ENCODE results near the gene C16orf89.

C16orf89 gene

DNA sequence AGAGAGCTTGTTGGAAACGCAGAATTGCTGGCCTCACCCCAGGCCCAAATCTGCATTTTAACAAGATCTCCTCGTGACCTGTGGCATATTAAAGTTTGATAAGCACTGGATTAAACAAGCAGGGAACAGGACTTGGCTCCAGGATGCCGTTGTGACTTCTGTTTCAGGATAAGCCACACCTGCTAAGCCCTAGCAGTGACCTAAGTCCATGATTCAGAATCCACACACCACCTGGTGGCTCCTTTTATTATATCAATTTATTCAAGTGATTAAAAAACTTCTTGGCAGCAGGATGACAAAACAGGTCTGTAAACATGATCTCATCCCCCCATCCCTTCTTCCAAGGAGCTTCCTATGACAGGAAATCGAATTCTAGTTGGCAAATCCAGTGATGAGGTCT lies 41.1 kb downstream of the C16orf89 start:
- TF ChIP-seq, protein P1, sequence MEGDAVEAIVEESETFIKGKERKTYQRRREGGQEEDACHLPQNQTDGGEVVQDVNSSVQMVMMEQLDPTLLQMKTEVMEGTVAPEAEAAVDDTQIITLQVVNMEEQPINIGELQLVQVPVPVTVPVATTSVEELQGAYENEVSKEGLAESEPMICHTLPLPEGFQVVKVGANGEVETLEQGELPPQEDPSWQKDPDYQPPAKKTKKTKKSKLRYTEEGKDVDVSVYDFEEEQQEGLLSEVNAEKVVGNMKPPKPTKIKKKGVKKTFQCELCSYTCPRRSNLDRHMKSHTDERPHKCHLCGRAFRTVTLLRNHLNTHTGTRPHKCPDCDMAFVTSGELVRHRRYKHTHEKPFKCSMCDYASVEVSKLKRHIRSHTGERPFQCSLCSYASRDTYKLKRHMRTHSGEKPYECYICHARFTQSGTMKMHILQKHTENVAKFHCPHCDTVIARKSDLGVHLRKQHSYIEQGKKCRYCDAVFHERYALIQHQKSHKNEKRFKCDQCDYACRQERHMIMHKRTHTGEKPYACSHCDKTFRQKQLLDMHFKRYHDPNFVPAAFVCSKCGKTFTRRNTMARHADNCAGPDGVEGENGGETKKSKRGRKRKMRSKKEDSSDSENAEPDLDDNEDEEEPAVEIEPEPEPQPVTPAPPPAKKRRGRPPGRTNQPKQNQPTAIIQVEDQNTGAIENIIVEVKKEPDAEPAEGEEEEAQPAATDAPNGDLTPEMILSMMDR (conservative IDR thresholded peaks at IDR 0.05) = peak; percentile 55
- peak overlapping the region; percentile 79 for H3K27ac ChIP-seq

DNA sequence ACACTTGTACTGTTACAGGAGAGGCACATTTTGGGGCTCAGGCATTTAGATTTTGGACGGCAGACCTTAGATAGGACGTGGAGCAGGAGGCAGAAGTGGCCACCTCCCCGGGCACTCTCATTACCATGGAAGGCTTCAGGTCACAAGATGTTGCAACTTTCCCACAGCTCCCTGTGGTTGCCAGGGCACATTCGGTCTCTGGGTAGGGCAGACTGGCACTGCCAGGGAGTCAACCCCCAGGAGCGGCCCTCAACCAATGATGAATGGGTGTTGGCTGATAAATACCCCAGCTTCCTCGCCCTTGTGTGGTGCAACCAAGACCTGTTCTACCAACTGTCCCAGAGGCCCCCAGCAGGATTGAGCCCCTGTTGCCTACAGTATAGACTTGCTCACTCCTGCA lies 43.2 kb downstream of the C16orf89 start:
- H3K27ac ChIP-seq = no peak overlapping the region
- TF ChIP-seq, protein P1 (conservative IDR thresholded peaks at IDR 0.05) = no peak

DNA sequence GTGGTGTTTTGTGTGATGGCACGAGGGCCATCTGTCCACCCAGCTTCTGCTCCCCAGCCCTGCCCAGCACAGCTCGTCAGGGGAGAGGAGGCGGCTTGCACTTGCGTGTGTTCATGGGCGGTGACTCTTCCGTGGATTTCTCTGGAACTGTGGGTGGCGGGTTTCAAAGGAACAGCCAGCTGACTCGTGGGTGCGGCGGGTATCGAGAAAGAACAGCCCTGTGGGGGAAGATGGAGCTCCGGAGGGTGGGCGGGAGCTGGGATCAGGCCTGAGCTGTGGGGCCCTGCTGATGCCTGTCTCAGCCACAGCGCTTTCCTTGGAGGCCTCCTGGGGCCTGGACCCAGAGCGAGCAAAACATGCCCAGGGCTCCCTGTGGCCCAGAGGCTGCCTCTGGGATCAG lies 45.2 kb downstream of the C16orf89 start:
- H3K27ac ChIP-seq = no peak overlapping the region
- TF ChIP-seq, protein P1 (conservative IDR thresholded peaks at IDR 0.05) = no peak

DNA sequence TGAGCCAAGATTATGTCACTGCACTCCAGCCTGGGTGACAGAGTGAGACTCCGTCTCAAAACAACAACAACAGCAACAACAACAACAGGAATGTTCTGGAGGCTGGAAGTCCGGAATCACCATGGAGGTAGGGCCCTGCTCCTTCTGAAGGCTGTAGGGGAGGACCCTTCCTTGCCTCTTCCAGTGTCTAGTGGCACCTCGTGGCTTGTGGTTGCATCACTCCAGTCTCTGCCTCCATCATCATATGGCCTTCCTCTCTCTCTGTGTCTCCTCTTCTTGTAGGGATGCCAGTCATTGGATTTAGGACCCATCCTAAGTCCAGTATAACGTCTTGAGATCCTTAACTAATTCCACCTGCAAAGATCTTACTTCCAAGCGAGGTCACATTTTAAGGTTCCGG lies 46.0 kb downstream of the C16orf89 start:
- TF ChIP-seq, protein P1 (conservative IDR thresholded peaks at IDR 0.05) = no peak
- H3K27ac ChIP-seq = no peak overlapping the region

DNA sequence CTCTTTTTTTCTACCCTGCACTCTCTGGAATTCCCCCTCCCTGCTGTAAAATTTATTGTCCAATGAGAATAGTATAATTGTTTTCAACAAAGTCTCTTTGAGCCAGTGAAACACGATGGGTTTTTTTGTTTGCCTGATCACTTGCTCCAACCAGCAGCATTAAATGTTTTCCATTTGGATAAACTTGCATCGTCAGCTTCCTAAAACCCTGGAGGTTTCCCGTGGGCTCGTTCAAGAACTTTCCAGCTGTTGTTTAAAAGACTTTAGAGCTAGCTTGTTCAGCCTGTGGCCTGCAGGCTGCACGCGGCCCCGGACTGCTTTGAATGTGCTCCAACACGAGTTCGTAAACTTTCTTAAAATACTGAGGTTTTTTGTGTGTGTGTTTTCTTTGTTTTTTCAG lies 47.0 kb downstream of the C16orf89 start:
- no peak overlapping the region for H3K27ac ChIP-seq
- TF ChIP-seq, protein P1 (conservative IDR thresholded peaks at IDR 0.05) = no peak

DNA sequence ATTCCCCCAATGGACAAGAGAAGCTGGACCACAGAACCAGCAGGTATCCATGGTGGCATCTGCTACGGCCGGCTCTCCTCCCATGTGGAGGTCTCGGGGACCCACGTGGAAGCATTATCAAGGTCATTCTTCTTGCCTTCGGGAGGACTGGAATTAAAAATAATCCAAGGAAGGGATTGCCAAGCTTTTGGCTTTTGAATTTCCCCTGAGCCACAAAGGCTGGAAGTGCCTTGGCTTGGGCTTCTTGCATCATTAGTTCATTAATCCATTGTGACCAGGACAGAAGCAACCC lies 48.1 kb downstream of the C16orf89 start:
- TF ChIP-seq, protein P1 (conservative IDR thresholded peaks at IDR 0.05) = no peak
- no peak overlapping the region for H3K27ac ChIP-seq

DNA sequence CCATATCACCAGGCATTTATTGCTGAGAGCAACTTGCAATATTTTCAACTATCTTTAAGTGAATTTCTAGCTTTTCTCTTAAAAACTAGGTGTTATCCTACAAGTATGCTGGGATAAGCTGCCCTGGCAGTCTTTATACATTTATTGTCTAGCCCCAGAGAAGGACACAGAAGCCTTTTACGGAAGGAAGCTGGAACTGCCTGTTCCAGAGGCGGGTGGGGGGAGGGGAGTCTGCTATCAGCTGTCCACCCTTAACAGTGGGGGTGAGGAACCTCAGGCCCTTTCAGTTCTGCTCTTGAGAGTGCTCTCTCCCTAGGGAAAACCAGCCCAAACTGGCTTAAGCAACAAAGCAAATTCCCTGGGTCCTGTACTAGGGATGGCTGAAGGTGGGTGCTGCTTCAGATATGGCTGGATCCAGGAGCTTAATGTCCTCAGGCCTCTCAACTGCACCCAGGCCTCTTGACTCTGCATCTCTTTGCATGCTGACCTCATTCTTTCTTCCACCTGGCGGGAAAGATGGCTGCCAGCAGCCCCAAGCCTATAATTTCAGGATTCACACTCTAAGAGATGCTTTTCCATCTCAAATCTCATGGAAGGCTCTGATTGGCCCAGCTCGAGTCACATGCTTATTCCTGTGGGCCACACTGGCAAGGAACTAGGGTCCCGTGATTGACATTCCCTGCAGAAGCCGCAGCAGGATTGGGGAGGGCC lies 48.6 kb downstream of the C16orf89 start:
- TF ChIP-seq, protein P1 (conservative IDR thresholded peaks at IDR 0.05) = no peak

More for the DNA sequence above, 48.6 kb downstream of the C16orf89 start:
- H3K27ac ChIP-seq = no peak overlapping the region

All from VCaP (cell line).